Stomach (tissue), 9 donors: ENCODE data around the gene THOP1. TPM values are rescaled to one million over a fixed set of nuclear protein-coding genes. Genes with fewer than 3 reads are reported as not detected.

Experiments used
- DNase-seq, 2 donors: peaks; one replicate each; pipeline versions ENCODE4 v3.0.0 to v3.0.0-alpha.2; 2013 to 2019
- H3K27ac ChIP-seq, 5 donors: fragments of 200-600 bp in 4 of 5; sonication (generic) in 4 of 5; one replicate each; pipeline ENCODE4 v1.5.1; 2013 to 2019; ENCODE audit warnings: mild to moderate bottlenecking in 1 of 5, moderate library complexity in 1 of 5
- H3K27me3 ChIP-seq, 3 donors: fragments of 200-600 bp; sonication (generic); one replicate each; pipeline ENCODE4 v1.5.1; 2017 to 2019; ENCODE audit warnings: mixed run types in 1 of 3
- H3K36me3 ChIP-seq, 4 donors: fragments of 200-600 bp; sonication (generic); 1 replicate in 3 of 4; 2 replicates in 1 of 4; pipeline ENCODE4 v1.5.1; 2016 to 2019
- H3K4me1 ChIP-seq, 4 donors: fragments of 200-600 bp; sonication (generic); one replicate each; pipeline ENCODE4 v1.5.1; 2016 to 2019
- H3K4me3 ChIP-seq, 4 donors: fragments of 200-600 bp; sonication (generic) in 3 of 4; one replicate each; pipeline ENCODE4 v1.5.1; 2016 to 2019; ENCODE audit warnings: mild to moderate bottlenecking in 1 of 4
- H3K9me3 ChIP-seq, 4 donors: fragments of 200-600 bp; sonication (generic); one replicate each; pipeline ENCODE4 v1.5.1; 2016 to 2019
- CTCF ChIP-seq, 7 experiments: fragments of 450-650 bp in 4 of 7; fragments of 200-600 bp in 3 of 7; sonication (generic) in 3 of 7; IDR thresholded peaks; one replicate each; pipeline ENCODE4 v1.5.1; 2016 to 2019; ENCODE audit warnings: antibody characterized with exemption in 7 of 7, control low read depth in 2 of 7, mild to moderate bottlenecking in 1 of 7
- EP300 ChIP-seq: sonication (generic); formaldehyde crosslinking; IDR thresholded peaks from one replicate; pipeline ENCODE4 v1.6.1; 2017; ENCODE audit warnings: antibody characterized with exemption
- POLR2A ChIP-seq, 4 donors: fragments of 450-650 bp; IDR thresholded peaks; one replicate each; pipeline ENCODE4 v1.6.1; 2016; ENCODE audit warnings: antibody characterized with exemption in 4 of 4, control low read depth in 2 of 4, mild to moderate bottlenecking in 1 of 4, moderate library complexity in 1 of 4
- POLR2AphosphoS5 ChIP-seq, 3 donors: sonication (generic); formaldehyde crosslinking; IDR thresholded peaks; one replicate each; pipeline ENCODE4 v1.6.1; 2016; ENCODE audit warnings: antibody characterized with exemption in 3 of 3
- WGBS, 5 donors: extraction: QIAGEN DNeasy Blood & Tissue Kit in 3 of 5; methylation state at CpG; one replicate each; pipeline versions ENCODE4 v1.1.5 to v1.1.7; 2013 to 2018; 5-methylcytosine and 5-hydroxymethylcytosine counted together
- intact Hi-C: fragments of 100-400 bp; cut with DNase I; formaldehyde crosslinking; loops from one replicate; pipeline ENCODE4 v1.15.1; 2023; ENCODE audit warnings: low total_unique reads
- polyA plus RNA-seq, 3 donors: library from polyadenylated mRNA; stranded (reverse); fragments of 200-250 nt; gene quantifications; one replicate each; pipeline ENCODE4 v1.2.3, GENCODE V29; 2013
- total RNA-seq, 5 donors: library from RNA; depleted of rRNA; stranded (reverse); fragments of >200 nt; gene quantifications; one replicate each; pipeline versions ENCODE4 v1.1.0 to v1.2.3, GENCODE V29; 2014 to 2016
- donor health status: healthy with polysubstance abuse.
- donor health status: Bipolar disorder and iron deficiency.
- donor health status: healthy.

The THOP1 gene
- total and polyA plus RNA-seq, 8 donors, result 16.1 to 244 (median 47.2) TPM

GRCh38 chr19:2811221-2811722 is 26.0 kb downstream of the THOP1 start:
- 88 to 94% (median 94%) methylated on average over 17 to 20 of the region's 20 CpGs for WGBS, 5 donors
- peaks cover 39 to 91% (median 80%) of the 10 kb centered on the region in 4 donors for H3K36me3 ChIP-seq
- DNase-seq, result no peak
- H3K4me3 ChIP-seq, result no peak overlapping the region
- no peaks in the 10 kb centered on the region for H3K4me1 ChIP-seq
- TF ChIP-seq POLR2AphosphoS5 (IDR thresholded peaks at IDR 0.05) (no peak), CTCF (IDR thresholded peaks at IDR 0.05) (no peak), POLR2A (IDR thresholded peaks at IDR 0.05) (no peak), EP300 (no peak)
- H3K27ac ChIP-seq, result no peak overlapping the region
- intact Hi-C loops, result no loop called here
- no peaks in the 10 kb centered on the region for H3K9me3 ChIP-seq
- H3K27me3 ChIP-seq, result no peaks in the 10 kb centered on the region

- no peak for DNase-seq
- H3K27ac ChIP-seq, result no peak overlapping the region
- intact Hi-C loops, result no loop called here
These were observed 26.6 kb downstream of the THOP1 start for GRCh38 chr19:2811735-2812413.

GRCh38 chr19:2812414-2813234 is 27.3 kb downstream of the THOP1 start:
- DNase-seq, result no peak
- Histone ChIP-seq H3K4me1 (no peaks in the 10 kb centered on the region), H3K4me3 (no peak overlapping the region), H3K27ac (peak overlapping the region in 1 of 5 donors; percentile 38), H3K36me3 (peaks cover 29 to 77% (median 67%) of the 10 kb centered on the region in 4 donors), H3K27me3 (no peaks in the 10 kb centered on the region), H3K9me3 (no peaks in the 10 kb centered on the region)
- TF ChIP-seq EP300 (no peak), POLR2AphosphoS5 (IDR thresholded peaks at IDR 0.05) (no peak), POLR2A (IDR thresholded peaks at IDR 0.05) (no peak), CTCF (IDR thresholded peaks at IDR 0.05) (no peak)
- intact Hi-C loops, result no loop called here
- 92 to 96% (median 94%) methylated on average over 10 to 37 of the region's 37 CpGs for WGBS, 5 donors

More at GRCh38 chr19:2811735-2812413, 26.6 kb downstream of the THOP1 start:
- no peak for TF ChIP-seq POLR2A (IDR thresholded peaks at IDR 0.05)
- TF ChIP-seq POLR2AphosphoS5 (IDR thresholded peaks at IDR 0.05), result no peak
- no peak for TF ChIP-seq CTCF (IDR thresholded peaks at IDR 0.05)
- no peak for TF ChIP-seq EP300
- WGBS, 5 donors, result 83 to 93% (median 91%) methylated on average over 29 to 34 of the region's 34 CpGs
- Histone ChIP-seq H3K27me3 (no peaks in the 10 kb centered on the region), H3K36me3 (peaks cover 35 to 85% (median 74%) of the 10 kb centered on the region in 4 donors), H3K4me1 (no peaks in the 10 kb centered on the region), H3K9me3 (no peaks in the 10 kb centered on the region), H3K4me3 (no peak overlapping the region)
